H1 (cell line): Measurements from ENCODE around the gene GALNT9. TPM values are rescaled to one million over a fixed set of nuclear protein-coding genes. Genes with fewer than 3 reads are reported as not detected.

Source experiments
- CTCF ChIA-PET: fragments of 300-600 bp; sonication (Branson Sonifier 250); formaldehyde crosslinking; loops from one replicate; lab custom pipeline; 2021; ENCODE audit not compliant: partially characterized antibody; lab: Charles Lee
- POLR2A ChIA-PET: fragments of 300-600 bp; sonication (Branson Sonifier 250); formaldehyde crosslinking; loops from one replicate; lab custom pipeline; 2021; ENCODE audit warnings: inconsistent platforms; ENCODE audit not compliant: partially characterized antibody; lab: Charles Lee
- DNase-seq, 2 experiments: peaks; one replicate each; pipeline versions ENCODE4 v3.0.0 to v3.0.0-alpha.2; 2010 to 2022; ENCODE audit warnings: low spot score in 2 of 2, low read depth in 1 of 2, mixed read lengths in 1 of 2
- FAIRE-seq: peaks from 2 replicates; lab custom pipeline; 2011; peaks lifted over from hg19 to GRCh38; lab: Jason Lieb, UNC
- H2AFZ ChIP-seq: 2 replicates; pipeline ENCODE4 v1.8.1; 2012; ENCODE audit warnings: low read length, inconsistent platforms
- H2AK5ac ChIP-seq: 2 replicates; pipeline ENCODE4 v1.6.1; 2013; ENCODE audit warnings: low read depth, low read length
- H2BK120ac ChIP-seq: replicated peaks from 2 replicates; pipeline ENCODE3; 2013; ENCODE audit warnings: low read depth, low read length, inconsistent platforms
- H2BK12ac ChIP-seq: 2 replicates; pipeline ENCODE4 v1.6.1; 2013; ENCODE audit warnings: low read depth, low read length
- H2BK15ac ChIP-seq: 2 replicates; pipeline ENCODE4 v1.6.1; 2013; ENCODE audit warnings: low read length
- H2BK20ac ChIP-seq: 2 replicates; pipeline ENCODE4 v1.6.1; 2013; ENCODE audit warnings: low read length
- H2BK5ac ChIP-seq: 2 replicates; pipeline ENCODE4 v1.6.1; 2013; ENCODE audit warnings: low read depth, low read length
- H3K14ac ChIP-seq: 2 replicates; pipeline ENCODE4 v1.6.1; 2013; ENCODE audit warnings: inconsistent platforms; ENCODE audit not compliant: insufficient read length
- H3K18ac ChIP-seq: 2 replicates; pipeline ENCODE4 v1.6.1; 2013; ENCODE audit warnings: low read length; ENCODE audit errors: extremely low read depth
- H3K23ac ChIP-seq: 2 replicates; pipeline ENCODE4 v1.6.1; 2013; ENCODE audit warnings: inconsistent platforms; ENCODE audit not compliant: insufficient read length
- H3K23me2 ChIP-seq: 2 replicates; pipeline ENCODE4 v1.6.1; 2013; ENCODE audit warnings: low read depth, low read length
- H3K27ac ChIP-seq: 2 replicates; pipeline ENCODE4 v1.6.1; 2011; ENCODE audit warnings: low read depth, low read length, inconsistent platforms
- H3K27me3 ChIP-seq, 4 experiments: replicated peaks in 1 of 4; 1 replicate in 1 of 4; 2 replicates in 3 of 4; pipeline versions ENCODE4 v1.6.1 to v1.8.1; 2011 to 2013; ENCODE audit warnings: low read length in 3 of 4, mild to moderate bottlenecking in 3 of 4, inconsistent platforms in 2 of 4, mixed read lengths in 2 of 4, moderate library complexity in 1 of 4; ENCODE audit not compliant: control insufficient read depth in 3 of 4, insufficient read depth in 3 of 4; ENCODE audit errors: extremely low read depth in 1 of 4
- H3K36me3 ChIP-seq, 4 experiments: 2 replicates each; pipeline versions ENCODE4 v1.6.1 to v1.8.1; 2011 to 2013; ENCODE audit warnings: mild to moderate bottlenecking in 4 of 4, low read length in 3 of 4, moderate library complexity in 2 of 4, control low read depth in 1 of 4, inconsistent platforms in 1 of 4; ENCODE audit not compliant: insufficient read depth in 4 of 4, control insufficient read depth in 2 of 4
- H3K4ac ChIP-seq: replicated peaks from 2 replicates; pipeline ENCODE3; 2013; ENCODE audit warnings: low read length, low read depth, mixed read lengths, inconsistent platforms; ENCODE audit not compliant: insufficient read length
- H3K4me1 ChIP-seq, 4 experiments: replicated peaks in 1 of 4; 1 replicate in 1 of 4; 2 replicates in 3 of 4; pipeline versions ENCODE4 v1.6.1 to v1.8.1; 2011 to 2013; ENCODE audit warnings: low read length in 3 of 4, inconsistent platforms in 2 of 4, mixed read lengths in 1 of 4; ENCODE audit not compliant: insufficient read depth in 4 of 4, control insufficient read depth in 3 of 4
- H3K4me2 ChIP-seq, 2 experiments: 2 replicates each; pipeline versions ENCODE4 v1.6.1 to v1.8.1; 2011 to 2013; ENCODE audit warnings: low read depth in 2 of 2, low read length in 2 of 2, control low read depth in 1 of 2, inconsistent platforms in 1 of 2, mild to moderate bottlenecking in 1 of 2; ENCODE audit not compliant: insufficient read depth in 1 of 2
- H3K4me3 ChIP-seq, 4 experiments: fragments of 200-600, 300-600 bp in 1 of 4; sonication (generic), shearing (Covaris generic), sonication (Bioruptor Twin) in 1 of 4; 2 replicates each; pipeline versions ENCODE4 v1.5.1 to v1.8.1; 2011 to 2016; ENCODE audit warnings: low read length in 4 of 4, low read depth in 3 of 4, control low read depth in 2 of 4, inconsistent platforms in 2 of 4, mild to moderate bottlenecking in 2 of 4, mixed read lengths in 1 of 4, moderate library complexity in 1 of 4; ENCODE audit not compliant: insufficient read depth in 2 of 4; ENCODE audit errors: extremely low read depth in 1 of 4
- H3K56ac ChIP-seq: replicated peaks from 2 replicates; pipeline ENCODE3; 2013; ENCODE audit warnings: low read depth, mild to moderate bottlenecking, mixed read lengths, low read length, inconsistent platforms; ENCODE audit not compliant: insufficient read length
- H3K79me1 ChIP-seq: 2 replicates; pipeline ENCODE4 v1.6.1; 2013; ENCODE audit warnings: low read depth, low read length, control low read depth
- H3K79me2 ChIP-seq, 2 experiments: 2 replicates each; pipeline versions ENCODE4 v1.6.1 to v1.8.1; 2012 to 2013; ENCODE audit warnings: low read length in 2 of 2, mild to moderate bottlenecking in 2 of 2, inconsistent platforms in 1 of 2; ENCODE audit not compliant: insufficient read depth in 2 of 2, control insufficient read depth in 1 of 2
- H3K9ac ChIP-seq, 4 experiments: replicated peaks in 1 of 4; 1 replicate in 1 of 4; 2 replicates in 3 of 4; pipeline versions ENCODE4 v1.6.1 to v1.8.1; 2011 to 2013; ENCODE audit warnings: low read depth in 3 of 4, low read length in 3 of 4, control low read depth in 2 of 4, mild to moderate bottlenecking in 2 of 4, moderate library complexity in 2 of 4, inconsistent platforms in 1 of 4; ENCODE audit errors: extremely low read depth in 1 of 4
- H3K9me3 ChIP-seq, 2 experiments: 2 replicates each; pipeline versions ENCODE4 v1.6.1 to v1.8.1; 2012 to 2013; ENCODE audit warnings: mild to moderate bottlenecking in 2 of 2, moderate library complexity in 2 of 2, control low read depth in 1 of 2, inconsistent platforms in 1 of 2, low read depth in 1 of 2, low read length in 1 of 2, mixed read lengths in 1 of 2; ENCODE audit not compliant: insufficient read depth in 2 of 2
- H4K20me1 ChIP-seq, 2 experiments: replicated peaks in 1 of 2; 2 replicates each; pipeline versions ENCODE3 to v1.8.1; 2011 to 2013; ENCODE audit warnings: inconsistent platforms in 2 of 2, low read length in 2 of 2, mild to moderate bottlenecking in 1 of 2; ENCODE audit not compliant: insufficient read depth in 2 of 2, control insufficient read depth in 1 of 2
- H4K5ac ChIP-seq: 2 replicates; pipeline ENCODE4 v1.6.1; 2013; ENCODE audit warnings: low read length, low read depth, mixed read lengths, inconsistent platforms; ENCODE audit not compliant: insufficient read length
- H4K8ac ChIP-seq: 2 replicates; pipeline ENCODE4 v1.8.0; 2013; ENCODE audit warnings: mild to moderate bottlenecking, moderate library complexity, low read length, inconsistent platforms; ENCODE audit not compliant: insufficient read depth; ENCODE audit errors: extremely low read depth
- H4K91ac ChIP-seq: replicated peaks from 2 replicates; pipeline ENCODE3; 2013; ENCODE audit warnings: low read length, mixed read lengths, inconsistent platforms; ENCODE audit not compliant: insufficient read length
- CHD1 ChIP-seq: IDR thresholded peaks from 2 replicates; pipeline ENCODE4 v1.6.1; 2012; ENCODE audit warnings: low read depth, low read length, improper control_type of control experiment
- JUND ChIP-seq: IDR thresholded peaks from 2 replicates; pipeline ENCODE4 v1.6.1; 2011; ENCODE audit warnings: mild to moderate bottlenecking, improper control_type of control experiment, low read length
- KDM1A ChIP-seq: fragments of 200-600, 300-600 bp; sonication (generic); IDR thresholded peaks from 2 replicates; pipeline ENCODE4 v1.7.1; 2016; ENCODE audit warnings: mild to moderate bottlenecking, low read length, borderline replicate concordance
- KDM5A ChIP-seq: fragments of 200-600 bp; IDR thresholded peaks from 2 replicates; pipeline ENCODE4 v1.7.1; 2012; ENCODE audit warnings: mild to moderate bottlenecking, low read length, inconsistent platforms, mixed read lengths
- RAD21 ChIP-seq, 2 experiments: IDR thresholded peaks in 1 of 2; conservative IDR thresholded peaks in 1 of 2; 2 replicates each; pipeline ENCODE4 v1.6.1; 2011; ENCODE audit warnings: low read depth in 2 of 2, low read length in 2 of 2, improper control_type of control experiment in 1 of 2, inconsistent platforms in 1 of 2, mild to moderate bottlenecking in 1 of 2, moderate library complexity in 1 of 2
- RNF2 ChIP-seq: fragments of 200-900, 300-1000 bp; sonication (generic); IDR thresholded peaks from 2 replicates; pipeline ENCODE4 v1.7.1; 2016; ENCODE audit warnings: borderline replicate concordance, low read depth, mild to moderate bottlenecking, antibody characterized with exemption, low read length; ENCODE audit not compliant: poor library complexity, severe bottlenecking; ENCODE audit errors: missing control alignments
- RXRA ChIP-seq: IDR thresholded peaks from 2 replicates; pipeline ENCODE4 v1.6.1; 2011; ENCODE audit warnings: low read depth, mild to moderate bottlenecking, low read length, moderate library complexity; ENCODE audit not compliant: insufficient read depth
- SP2 ChIP-seq: IDR thresholded peaks from 2 replicates; pipeline ENCODE4 v1.6.1; 2012; ENCODE audit warnings: mild to moderate bottlenecking, low read length, inconsistent platforms
- TBP ChIP-seq: IDR thresholded peaks from 2 replicates; pipeline ENCODE4 v1.6.1; 2011; ENCODE audit warnings: low read depth, low read length, improper control_type of control experiment
- WGBS, 2 experiments: shearing (Covaris generic) in 1 of 2; methylation state at CpG; one replicate each; pipeline versions ENCODE4 v1.1.6 to v1.1.7; 2013 to 2015; ENCODE audit warnings: low lambda C conversion rate in 2 of 2, mixed read lengths in 2 of 2, inconsistent platforms in 1 of 2, low coverage in 1 of 2, missing lambda C conversion rate in 1 of 2; ENCODE audit not compliant: insufficient replicate concordance in 2 of 2, insufficient coverage in 1 of 2, insufficient read length in 1 of 2; ENCODE audit errors: extremely low coverage in 1 of 2, missing lambda C conversion rate in 1 of 2; 5-methylcytosine and 5-hydroxymethylcytosine counted together
- polyA plus RNA-seq, 7 experiments: library from polyadenylated mRNA; depleted of rRNA in 3 of 7; stranded (reverse) in 5 of 7; unstranded in 2 of 7; fragments of >200 nt in 5 of 7; fragments of 200-250 nt in 2 of 7; gene quantifications; 1 replicate in 5 of 7; 2 replicates in 1 of 7; 4 replicates in 1 of 7; pipeline versions ENCODE4 v1.2.1 to v1.2.3, GENCODE V29; 2011 to 2013; ENCODE audit warnings: missing spikeins in 2 of 7, mixed read lengths in 2 of 7
- total RNA-seq: library from RNA; stranded (reverse); fragmentation: NEBNext Ultra II Directional; extraction: Animal tissue kit (Norgen Biotek cat#: 25700); gene quantifications from 2 replicates; pipeline ENCODE4 v1.2.1, GENCODE V29; 2021
- TF ChIP-seq, protein P1 (sequence below): IDR thresholded peaks from 2 replicates; pipeline ENCODE4 v1.6.1; 2012; ENCODE audit warnings: inconsistent platforms
- TF ChIP-seq, protein P2 (sequence below): IDR thresholded peaks from 2 replicates; pipeline ENCODE4 v1.6.1; 2011; ENCODE audit warnings: low read length, improper control_type of control experiment

Gene GALNT9
- total and polyA plus RNA-seq, 2 of the 8 experiments (the other 6 are each of a cell fraction or from before 2014, with no cell fraction given): 2.0 to 3.6 TPM

DNA sequence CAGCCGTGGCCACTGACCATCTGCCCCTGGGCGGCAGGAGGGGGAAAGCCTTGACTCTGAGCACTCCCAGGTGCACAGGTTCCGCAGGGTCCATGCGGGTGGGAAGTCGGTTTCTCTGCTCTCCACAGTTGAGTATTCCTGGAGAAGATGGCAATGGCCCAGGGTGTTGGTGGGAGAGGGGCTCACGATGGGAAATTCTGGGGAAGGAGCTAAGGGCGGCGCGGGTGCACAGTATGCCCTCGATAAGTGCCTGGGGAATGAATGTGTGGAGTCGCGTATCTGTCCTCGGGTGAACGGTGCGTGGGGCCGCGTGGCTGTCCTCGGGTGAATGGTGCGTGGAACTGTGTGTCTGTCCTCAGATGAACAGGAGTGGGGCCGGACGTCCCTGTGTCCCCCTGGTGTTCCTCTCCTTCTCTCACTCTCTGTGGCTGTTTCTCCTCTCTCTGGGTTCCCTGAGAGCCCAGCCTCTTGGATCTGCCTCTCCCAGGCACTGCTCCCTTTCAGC is 147.1 kb downstream of the GALNT9 start:
- H4K5ac ChIP-seq: no peak overlapping the region
- no peak overlapping the region for H2BK12ac ChIP-seq
- FAIRE-seq (no peak), DNase-seq (no peak)
- H3K79me1 ChIP-seq: no peaks in the 10 kb centered on the region
- no peak overlapping the region for H3K56ac ChIP-seq
- H3K14ac ChIP-seq: no peak overlapping the region
- H4K8ac ChIP-seq: no peak overlapping the region
- no peak overlapping the region for H3K4me3 ChIP-seq
- H3K4me2 ChIP-seq: no peak overlapping the region
- H2AFZ ChIP-seq: no peak overlapping the region
- no peak overlapping the region for H2BK120ac ChIP-seq
- peaks cover 6% of the 10 kb centered on the region; the same call in 1 of the 2 replicates for H3K23me2 ChIP-seq
- H2BK20ac ChIP-seq: no peak overlapping the region
- no peaks in the 10 kb centered on the region; a peak in 1 of 8 replicates for H3K36me3 ChIP-seq
- TF ChIP-seq RNF2 (no peak), KDM5A (no peak), TBP (no peak), RXRA (no peak), SP2 (no peak), CHD1 (no peak), KDM1A (no peak), JUND (no peak), RAD21 (IDR thresholded peaks at IDR 0.05 in 1 of 2, conservative IDR thresholded peaks at IDR 0.05 in 1 of 2; ENCODE audit: low read depth in 2 of 2, low read length in 2 of 2) (no peak)
- TF ChIP-seq, protein P1, sequence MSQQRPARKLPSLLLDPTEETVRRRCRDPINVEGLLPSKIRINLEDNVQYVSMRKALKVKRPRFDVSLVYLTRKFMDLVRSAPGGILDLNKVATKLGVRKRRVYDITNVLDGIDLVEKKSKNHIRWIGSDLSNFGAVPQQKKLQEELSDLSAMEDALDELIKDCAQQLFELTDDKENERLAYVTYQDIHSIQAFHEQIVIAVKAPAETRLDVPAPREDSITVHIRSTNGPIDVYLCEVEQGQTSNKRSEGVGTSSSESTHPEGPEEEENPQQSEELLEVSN: no peak
- TF ChIP-seq, protein P2, sequence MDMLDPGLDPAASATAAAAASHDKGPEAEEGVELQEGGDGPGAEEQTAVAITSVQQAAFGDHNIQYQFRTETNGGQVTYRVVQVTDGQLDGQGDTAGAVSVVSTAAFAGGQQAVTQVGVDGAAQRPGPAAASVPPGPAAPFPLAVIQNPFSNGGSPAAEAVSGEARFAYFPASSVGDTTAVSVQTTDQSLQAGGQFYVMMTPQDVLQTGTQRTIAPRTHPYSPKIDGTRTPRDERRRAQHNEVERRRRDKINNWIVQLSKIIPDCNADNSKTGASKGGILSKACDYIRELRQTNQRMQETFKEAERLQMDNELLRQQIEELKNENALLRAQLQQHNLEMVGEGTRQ: no peak
- H3K4me1 ChIP-seq: peaks cover 0 to 5% (median 0%) of the 10 kb centered on the region in 4 experiments; a peak in 1 of 7 replicates
- H4K20me1 ChIP-seq: peaks cover 0 to 10% of the 10 kb centered on the region in 2 experiments
- H4K91ac ChIP-seq: no peak overlapping the region
- no peak overlapping the region for H3K4ac ChIP-seq
- no peak overlapping the region for H2BK15ac ChIP-seq
- H2AK5ac ChIP-seq: no peak overlapping the region
- ChIA-PET CTCF (interaction anchor here (0.8 to 2.6 kb wide), 2 partner anchors 7 to 11 kb away, joined by 3 to 8 read pairs; no protein-coding TSS in a partner anchor), POLR2A (no interaction called here)
- no peak overlapping the region for H3K27ac ChIP-seq
- no peak overlapping the region for H3K9ac ChIP-seq
- no peak overlapping the region for H3K23ac ChIP-seq
- H3K9me3 ChIP-seq: peaks cover 0 to 15% of the 10 kb centered on the region in 2 experiments; a peak in 1 of 4 replicates
- H2BK5ac ChIP-seq: no peak overlapping the region
- H3K18ac ChIP-seq: no peak overlapping the region
- WGBS, 2 experiments: 93% methylated on average over 17 of the region's 21 CpGs; no CpG with 5 or more reads in 1 of the 2 experiments
- H3K27me3 ChIP-seq: peaks cover 0 to 61% (median 33%) of the 10 kb centered on the region in 4 experiments; a peak in 5 of 7 replicates
- H3K79me2 ChIP-seq: no peaks in the 10 kb centered on the region
